Body of pancreas (tissue), 4 donors: ENCODE measurements around the gene MRI1. TPM values are rescaled to one million over a fixed set of nuclear protein-coding genes. Genes with fewer than 3 reads are reported as not detected.

Experiments
- ATAC-seq: fragments of 150-250 bp; one replicate; pipeline ENCODE4 v1.9.1; 2016
- DNase-seq, 4 donors: peaks; one replicate each; pipeline ENCODE4 v3.0.0-alpha.2; 2019
- H3K27ac ChIP-seq, 4 donors: fragments of 200-600 bp; sonication (generic); 1 replicate in 3 of 4; 2 replicates in 1 of 4; pipeline versions ENCODE4 v1.5.1 to v1.6.1; 2016 to 2019; ENCODE audit warnings: mild to moderate bottlenecking in 1 of 4, mixed read lengths in 1 of 4, moderate library complexity in 1 of 4
- H3K27me3 ChIP-seq, 2 donors: fragments of 200-600 bp; sonication (generic); one replicate each; pipeline ENCODE4 v1.6.0; 2016; ENCODE audit warnings: mild to moderate bottlenecking in 1 of 2
- H3K36me3 ChIP-seq, 2 donors: fragments of 200-600 bp; sonication (generic); replicated peaks in 1 of 2; 2 replicates each; pipeline ENCODE4 v1.5.1; 2016; ENCODE audit warnings: low read depth in 2 of 2; ENCODE audit not compliant: insufficient read depth in 1 of 2
- H3K4me1 ChIP-seq: fragments of 200-600 bp; sonication (generic); one replicate; pipeline ENCODE4 v1.6.0; 2016
- H3K4me3 ChIP-seq, 2 donors: fragments of 200-600 bp; sonication (generic); 1 replicate in 1 of 2; 2 replicates in 1 of 2; pipeline ENCODE4 v1.5.1; 2016 to 2019
- H3K9me3 ChIP-seq, 3 donors: fragments of 200-600 bp; sonication (generic); 1 replicate in 2 of 3; 2 replicates in 1 of 3; pipeline ENCODE4 v1.5.1; 2016
- CTCF ChIP-seq, 7 experiments: fragments of 450-650 bp in 4 of 7; fragments of 200-600 bp in 3 of 7; sonication (generic) in 3 of 7; IDR thresholded peaks; one replicate each; pipeline ENCODE4 v1.5.1; 2016 to 2019; ENCODE audit warnings: antibody characterized with exemption in 7 of 7
- POLR2A ChIP-seq, 3 donors: fragments of 450-650 bp; IDR thresholded peaks; one replicate each; pipeline ENCODE4 v1.6.1; 2016; ENCODE audit warnings: antibody characterized with exemption in 3 of 3, mild to moderate bottlenecking in 2 of 3
- WGBS, 2 donors: methylation state at CpG; one replicate each; pipeline ENCODE4 v1.1.5; 2017; 5-methylcytosine and 5-hydroxymethylcytosine counted together
- intact Hi-C: fragments of 100-400 bp; cut with DNase I; formaldehyde crosslinking; loops from one replicate; pipeline ENCODE4 v1.15.1; 2023
- small RNA-seq: library from RNA; depleted of rRNA; stranded (forward); fragments of <200 nt; gene quantifications from one replicate; pipeline ENCODE3, GENCODE V24; 2016
- total RNA-seq, 2 donors: library from RNA; depleted of rRNA; stranded (reverse); fragments of >200 nt; gene quantifications; one replicate each; pipeline ENCODE4 v1.1.0, GENCODE V29; 2016

The MRI1 gene
- total RNA-seq, 2 donors from 2014 or later = 69.0 to 82.7 TPM

GRCh38 chr19:13817615-13818371, 53.5 kb downstream of the MRI1 start:
- DNase-seq = peak; percentile 86 to 95 (median 90)
- Histone ChIP-seq H3K36me3 (no peaks in the 10 kb centered on the region), H3K4me3 (no peak overlapping the region), H3K27ac (peak overlapping the region; percentile 45 to 81 (median 70)), H3K27me3 (no peaks in the 10 kb centered on the region), H3K9me3 (no peaks in the 10 kb centered on the region), H3K4me1 (peaks cover 12% of the 10 kb centered on the region)
- 12 to 43% methylated on average over 7 to 24 of the region's 35 CpGs for WGBS, 2 donors
- ATAC-seq = peak; percentile 91
- TF ChIP-seq POLR2A (IDR thresholded peaks at IDR 0.05) (peak; percentile 47 to 62 (median 61)), CTCF (IDR thresholded peaks at IDR 0.05) (no peak)
- intact Hi-C loops = no loop called here

DNA sequence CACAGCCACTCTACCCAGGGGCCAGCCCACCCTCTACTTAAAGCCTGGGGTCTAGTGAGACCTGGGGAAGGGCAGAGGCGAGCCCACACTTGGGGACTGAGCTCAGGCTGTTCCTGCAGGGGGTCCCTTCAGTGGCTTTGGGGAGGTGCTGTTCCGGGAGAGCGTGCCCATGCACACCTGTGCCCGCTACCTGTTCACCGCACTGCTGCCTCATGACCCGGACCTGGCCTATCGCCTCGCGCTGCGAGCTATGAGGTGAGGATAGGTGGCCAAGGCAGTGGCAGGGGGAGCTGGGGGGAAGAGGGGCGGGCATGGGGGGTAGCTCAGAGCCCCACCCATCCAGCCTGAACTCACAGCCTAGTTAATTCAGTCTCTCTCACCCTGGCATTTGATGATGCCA, 54.9 kb downstream of the MRI1 start:
- no peak for DNase-seq
- TF ChIP-seq POLR2A (IDR thresholded peaks at IDR 0.05) = no peak
- TF ChIP-seq CTCF (IDR thresholded peaks at IDR 0.05) = no peak
- H3K36me3 ChIP-seq = no peaks in the 10 kb centered on the region

DNA sequence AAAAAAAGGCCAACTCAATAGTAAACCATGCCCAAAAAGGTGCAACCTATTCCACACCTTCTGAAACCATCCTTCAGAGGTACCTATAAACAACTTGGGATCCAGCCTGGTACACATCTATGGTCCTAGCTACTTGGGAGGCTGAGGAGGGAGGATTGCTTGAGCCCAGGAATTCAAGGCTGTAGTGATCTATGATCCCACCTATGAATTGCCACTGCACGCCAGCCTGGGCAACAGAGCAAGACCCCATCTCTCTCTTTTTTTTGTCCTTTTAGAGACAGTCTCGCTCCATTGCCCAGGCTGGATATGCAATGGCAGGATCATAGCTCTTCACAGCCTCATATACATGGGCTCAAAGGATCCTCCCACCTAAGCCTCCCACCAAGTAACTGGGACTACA, 57.0 kb downstream of the MRI1 start:
- Histone ChIP-seq H3K27ac (no peak overlapping the region), H3K27me3 (no peaks in the 10 kb centered on the region), H3K9me3 (no peaks in the 10 kb centered on the region), H3K36me3 (no peaks in the 10 kb centered on the region), H3K4me3 (no peak overlapping the region), H3K4me1 (peaks cover 12% of the 10 kb centered on the region)
- TF ChIP-seq POLR2A (IDR thresholded peaks at IDR 0.05) (no peak), CTCF (IDR thresholded peaks at IDR 0.05) (no peak)
- 97 to 100% methylated on average over 2 of the region's 2 CpGs for WGBS, 2 donors
- no peak for DNase-seq
- no peak for ATAC-seq
- intact Hi-C loops = no loop called here

More for the DNA sequence above, 54.9 kb downstream of the MRI1 start:
- Histone ChIP-seq H3K4me3 (no peak overlapping the region), H3K27ac (no peak overlapping the region), H3K9me3 (no peaks in the 10 kb centered on the region), H3K4me1 (peaks cover 12% of the 10 kb centered on the region), H3K27me3 (no peaks in the 10 kb centered on the region)
- 71 to 93% methylated on average over 1 to 11 of the region's 11 CpGs for WGBS, 2 donors
- intact Hi-C loops = no loop called here
- ATAC-seq = no peak

DNA sequence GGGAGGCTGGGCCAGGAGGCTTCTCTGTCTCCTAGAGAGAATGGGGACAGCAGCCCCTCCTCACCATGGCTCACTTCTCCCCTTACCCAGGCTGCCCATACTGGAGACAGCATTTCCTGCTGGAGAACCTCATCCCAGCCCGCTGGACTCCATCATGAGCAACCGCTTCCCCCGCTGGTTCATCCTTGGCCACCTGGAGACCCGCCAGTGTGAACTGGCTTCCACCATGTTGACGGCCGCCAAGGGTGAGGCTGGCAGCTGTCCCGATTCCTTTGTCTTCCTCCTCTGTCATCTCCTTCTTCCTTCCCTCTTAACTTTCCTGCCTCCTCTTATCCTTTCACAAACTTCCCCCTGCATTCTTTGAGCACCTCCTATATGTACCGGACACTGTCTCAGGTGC, 58.9 kb downstream of the MRI1 start:
- Histone ChIP-seq H3K27me3 (no peaks in the 10 kb centered on the region), H3K4me1 (no peaks in the 10 kb centered on the region), H3K36me3 (no peaks in the 10 kb centered on the region), H3K4me3 (no peak overlapping the region), H3K27ac (no peak overlapping the region), H3K9me3 (no peaks in the 10 kb centered on the region)
- ATAC-seq (no peak), DNase-seq (no peak)
- 80 to 82% methylated on average over 8 of the region's 8 CpGs for WGBS, 2 donors
- TF ChIP-seq POLR2A (IDR thresholded peaks at IDR 0.05) (no peak), CTCF (IDR thresholded peaks at IDR 0.05) (no peak)
- intact Hi-C loops = no loop called here

Small RNA genes within 50 kb of the gene (small RNA-seq; reads per million reads assigned to genes)
- not detected for gene RN7SL619P

Other genes starting within 250 kb of the MRI1 start
- gene C19orf53, start 9.9 kb downstream of the MRI1 start, total RNA-seq = 100 to 1,000 TPM in 1 of 2 donors, 10 to 100 TPM in 1; 47.7 to 103 TPM
- 10 to 100 TPM in 1 of 2 donors, 1 to 10 TPM in 1; 3.4 to 12.5 TPM for gene ZSWIM4, start 30.9 kb downstream of the MRI1 start, total RNA-seq
- gene NANOS3, start 112.6 kb downstream of the MRI1 start, total RNA-seq = not detected
- 1 to 10 TPM; 3.0 to 4.9 TPM for gene BRME1, start 141.6 kb downstream of the MRI1 start, total RNA-seq
- 10 to 100 TPM; 35.5 to 52.1 TPM for gene CC2D1A, start 141.7 kb downstream of the MRI1 start, total RNA-seq
- under 1 TPM in 1 of 2 donors, not detected in 1; 0.66 TPM for gene PODNL1, start 173.9 kb downstream of the MRI1 start, total RNA-seq
- gene DCAF15, start 188.0 kb downstream of the MRI1 start, total RNA-seq = 10 to 100 TPM in 1 of 2 donors, 1 to 10 TPM in 1; 7.0 to 20.4 TPM
- gene RFX1, start 241.8 kb downstream of the MRI1 start, total RNA-seq = 1 to 10 TPM; 3.9 to 7.6 TPM